ENCODE results near the gene METAP1D.

Gene METAP1D

GRCh38 chr2:172092716-172093415 lies 93.1 kb downstream of the METAP1D start:
- H3K4me3 Mint-ChIP-seq = no peak overlapping the region

GRCh38 chr2:172093416-172094293 lies 93.9 kb downstream of the METAP1D start:
- no peak for DNase-seq
- peak overlapping the region; percentile 41 for H3K4me3 Mint-ChIP-seq
- H3K4me1 Mint-ChIP-seq (ENCODE audit: low read depth) = peaks cover 39% of the 10 kb centered on the region
- no peak overlapping the region for H3K27ac Mint-ChIP-seq
- no peaks in the 10 kb centered on the region for H3K9me3 Mint-ChIP-seq
- H3K27me3 Mint-ChIP-seq = peaks cover 92% of the 10 kb centered on the region
- H3K36me3 Mint-ChIP-seq (ENCODE audit: low read depth) = no peaks in the 10 kb centered on the region

More at GRCh38 chr2:172092716-172093415, 93.1 kb downstream of the METAP1D start:
- no peak for DNase-seq
- Mint-ChIP-seq H3K9me3 (no peaks in the 10 kb centered on the region), H3K27ac (no peak overlapping the region), H3K36me3 (ENCODE audit: low read depth) (no peaks in the 10 kb centered on the region), H3K4me1 (ENCODE audit: low read depth) (peaks cover 43% of the 10 kb centered on the region), H3K27me3 (peaks cover 95% of the 10 kb centered on the region)

GRCh38 chr2:172094294-172095145 lies 94.8 kb downstream of the METAP1D start:
- DNase-seq = no peak
- H3K9me3 Mint-ChIP-seq = no peaks in the 10 kb centered on the region
- H3K4me3 Mint-ChIP-seq = peak overlapping the region; percentile 76
- H3K36me3 Mint-ChIP-seq (ENCODE audit: low read depth) = no peaks in the 10 kb centered on the region
- peaks cover 41% of the 10 kb centered on the region for H3K4me1 Mint-ChIP-seq (ENCODE audit: low read depth)
- H3K27me3 Mint-ChIP-seq = peaks cover 90% of the 10 kb centered on the region
- H3K27ac Mint-ChIP-seq = no peak overlapping the region

GRCh38 chr2:172095146-172095904 lies 95.6 kb downstream of the METAP1D start:
- peak; percentile 73 for DNase-seq
- Mint-ChIP-seq H3K27me3 (peaks cover 90% of the 10 kb centered on the region), H3K27ac (peak overlapping the region; percentile 71), H3K9me3 (no peaks in the 10 kb centered on the region), H3K4me3 (peak overlapping the region; percentile 76), H3K4me1 (ENCODE audit: low read depth) (peaks cover 42% of the 10 kb centered on the region), H3K36me3 (ENCODE audit: low read depth) (no peaks in the 10 kb centered on the region)

- Mint-ChIP-seq H3K36me3 (ENCODE audit: low read depth) (no peaks in the 10 kb centered on the region), H3K27me3 (peaks cover 90% of the 10 kb centered on the region), H3K4me1 (ENCODE audit: low read depth) (peaks cover 47% of the 10 kb centered on the region), H3K27ac (no peak overlapping the region), H3K9me3 (no peaks in the 10 kb centered on the region), H3K4me3 (peak overlapping the region; percentile 76)
- peak; percentile 39 for DNase-seq
Observed at GRCh38 chr2:172095905-172096625, 96.3 kb downstream of the METAP1D start.

- peak; percentile 45 for DNase-seq
- H3K4me3 Mint-ChIP-seq = peak overlapping the region; percentile 51
- H3K27me3 Mint-ChIP-seq = peaks cover 92% of the 10 kb centered on the region
- no peak overlapping the region for H3K27ac Mint-ChIP-seq
- H3K36me3 Mint-ChIP-seq (ENCODE audit: low read depth) = no peaks in the 10 kb centered on the region
- peaks cover 55% of the 10 kb centered on the region for H3K4me1 Mint-ChIP-seq (ENCODE audit: low read depth)
- no peaks in the 10 kb centered on the region for H3K9me3 Mint-ChIP-seq
Observed at GRCh38 chr2:172096626-172097547, 97.1 kb downstream of the METAP1D start.

- Mint-ChIP-seq H3K27me3 (peaks cover 91% of the 10 kb centered on the region), H3K9me3 (no peaks in the 10 kb centered on the region), H3K36me3 (ENCODE audit: low read depth) (no peaks in the 10 kb centered on the region), H3K27ac (no peak overlapping the region), H3K4me1 (ENCODE audit: low read depth) (peaks cover 61% of the 10 kb centered on the region), H3K4me3 (no peak overlapping the region)
- DNase-seq = peak; percentile 37
Observed at GRCh38 chr2:172097557-172098131, 97.9 kb downstream of the METAP1D start.

GRCh38 chr2:172098287-172098649 lies 98.5 kb downstream of the METAP1D start:
- Mint-ChIP-seq H3K27me3 (peaks cover 90% of the 10 kb centered on the region), H3K27ac (no peak overlapping the region), H3K36me3 (ENCODE audit: low read depth) (no peaks in the 10 kb centered on the region), H3K9me3 (no peaks in the 10 kb centered on the region), H3K4me1 (ENCODE audit: low read depth) (peaks cover 65% of the 10 kb centered on the region), H3K4me3 (peak overlapping the region; percentile 9)
- peak; percentile 34 for DNase-seq

- peaks cover 70% of the 10 kb centered on the region for H3K4me1 Mint-ChIP-seq (ENCODE audit: low read depth)
- H3K36me3 Mint-ChIP-seq (ENCODE audit: low read depth) = no peaks in the 10 kb centered on the region
- DNase-seq = peak; percentile 62
- H3K4me3 Mint-ChIP-seq = peak overlapping the region; percentile 9
- H3K9me3 Mint-ChIP-seq = no peaks in the 10 kb centered on the region
- no peak overlapping the region for H3K27ac Mint-ChIP-seq
- H3K27me3 Mint-ChIP-seq = peaks cover 90% of the 10 kb centered on the region
Observed at GRCh38 chr2:172098650-172099471, 99.1 kb downstream of the METAP1D start.

GRCh38 chr2:172099472-172100079 lies 99.8 kb downstream of the METAP1D start:
- H3K9me3 Mint-ChIP-seq = no peaks in the 10 kb centered on the region
- H3K36me3 Mint-ChIP-seq (ENCODE audit: low read depth) = no peaks in the 10 kb centered on the region
- no peak overlapping the region for H3K27ac Mint-ChIP-seq
- no peak for DNase-seq
- peaks cover 90% of the 10 kb centered on the region for H3K27me3 Mint-ChIP-seq
- peaks cover 69% of the 10 kb centered on the region for H3K4me1 Mint-ChIP-seq (ENCODE audit: low read depth)
- H3K4me3 Mint-ChIP-seq = peak overlapping the region; percentile 18

- H3K9me3 Mint-ChIP-seq = no peaks in the 10 kb centered on the region
- peak; percentile 44 for DNase-seq
- no peaks in the 10 kb centered on the region for H3K36me3 Mint-ChIP-seq (ENCODE audit: low read depth)
- H3K4me3 Mint-ChIP-seq = peak overlapping the region; percentile 38
- H3K27ac Mint-ChIP-seq = peak overlapping the region; percentile 17
- H3K27me3 Mint-ChIP-seq = peaks cover 92% of the 10 kb centered on the region
- peaks cover 67% of the 10 kb centered on the region for H3K4me1 Mint-ChIP-seq (ENCODE audit: low read depth)
Observed at GRCh38 chr2:172100080-172100934, 100.6 kb downstream of the METAP1D start.

All from activated T-cell treated with anti-CD3 and anti-CD28 coated beads, Interleukin-2, amount 50 U/mL, for 24 hours (primary cell).